Activated T-helper 2 cell treated with anti-CD3 and anti-CD28 coated beads, Interferon-gamma antibody, Interleukin-2, Interleukin-4, amounts not matched to agents 10 μg/mL and 5 μg/mL and 100 μg/mL, durations not matched to agents 14 hours and 24 hours and 36 hours (primary cell): Measurements from ENCODE around the gene TMEM121. TPM values are rescaled to one million over a fixed set of nuclear protein-coding genes. Genes with fewer than 3 reads are reported as not detected.
A peak's percentile ranks its signal among the peaks of the same experiment; 100 is the strongest.
"Not testable (repeated sequence)": the region's sequence is repeated elsewhere in the genome, so short reads cannot be mapped to it uniquely, and the experiment has no call there.

Experiments used
- DNase-seq: peaks from one replicate; pipeline ENCODE4 v3.0.0; 2021; ENCODE audit warnings: low spot score
- H3K27ac Mint-ChIP-seq: one replicate; pipeline ENCODE4 v1.8.0; 2021; ENCODE audit warnings: mixed read lengths
- H3K27me3 Mint-ChIP-seq: one replicate; pipeline ENCODE4 v1.8.0; 2021; ENCODE audit warnings: low read depth, mixed read lengths
- H3K36me3 Mint-ChIP-seq: one replicate; pipeline ENCODE4 v1.8.0; 2021; ENCODE audit warnings: low read depth, mixed read lengths
- H3K4me1 Mint-ChIP-seq: one replicate; pipeline ENCODE4 v1.8.0; 2021; ENCODE audit warnings: low read depth, mixed read lengths
- H3K4me3 Mint-ChIP-seq: one replicate; pipeline ENCODE4 v1.8.0; 2021; ENCODE audit warnings: low read depth, mild to moderate bottlenecking, moderate library complexity, mixed read lengths
- H3K9me3 Mint-ChIP-seq: one replicate; pipeline ENCODE4 v1.8.0; 2021; ENCODE audit warnings: mixed read lengths
- intact Hi-C: fragments of 100-400 bp; cut with micrococcal nuclease; formaldehyde crosslinking; loops from one replicate; pipeline ENCODE4 v1.15.1; 2023
- total RNA-seq: library from RNA; stranded (reverse); gene quantifications from 2 replicates; pipeline ENCODE4 v1.2.3, GENCODE V29; 2022

TMEM121 gene
- total RNA-seq, 1 donor from 2014 or later, result 9.6 TPM

DNA sequence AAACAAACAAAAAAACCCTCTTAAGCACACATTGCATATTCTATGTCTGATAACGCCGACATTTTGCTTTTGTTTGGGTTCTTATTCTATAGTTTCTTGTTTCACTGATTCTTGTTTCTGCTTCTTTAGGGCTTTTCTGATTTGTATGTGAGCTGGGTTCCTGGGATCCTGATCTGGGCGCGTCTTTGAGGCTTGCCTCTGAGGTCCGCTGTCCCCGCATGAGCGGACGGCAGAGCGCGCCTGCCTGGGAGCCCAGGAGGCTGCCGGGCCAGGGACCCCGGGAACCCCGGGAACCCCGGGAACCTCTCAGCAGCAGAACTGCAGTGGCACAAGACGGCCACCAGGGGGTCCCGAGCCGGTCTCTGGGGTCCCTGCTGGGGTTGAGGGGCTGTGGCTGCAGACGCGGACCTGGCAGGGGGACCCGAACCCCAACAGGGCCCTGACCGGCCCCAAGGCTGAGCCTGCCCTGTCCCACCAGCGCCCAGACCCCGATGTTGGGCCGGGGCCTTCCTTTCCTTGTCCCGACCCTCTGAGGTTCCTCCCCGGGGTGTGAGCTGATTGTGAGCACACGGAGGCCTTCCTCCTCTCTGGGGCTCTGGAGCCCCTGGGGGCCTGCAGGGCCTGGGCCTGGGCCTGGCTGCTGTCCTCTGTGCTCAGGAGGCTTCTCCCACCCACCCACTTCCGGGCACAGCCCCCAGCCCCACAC is 32.2 kb downstream of the TMEM121 start:
- not testable (repeated sequence) for DNase-seq

DNA sequence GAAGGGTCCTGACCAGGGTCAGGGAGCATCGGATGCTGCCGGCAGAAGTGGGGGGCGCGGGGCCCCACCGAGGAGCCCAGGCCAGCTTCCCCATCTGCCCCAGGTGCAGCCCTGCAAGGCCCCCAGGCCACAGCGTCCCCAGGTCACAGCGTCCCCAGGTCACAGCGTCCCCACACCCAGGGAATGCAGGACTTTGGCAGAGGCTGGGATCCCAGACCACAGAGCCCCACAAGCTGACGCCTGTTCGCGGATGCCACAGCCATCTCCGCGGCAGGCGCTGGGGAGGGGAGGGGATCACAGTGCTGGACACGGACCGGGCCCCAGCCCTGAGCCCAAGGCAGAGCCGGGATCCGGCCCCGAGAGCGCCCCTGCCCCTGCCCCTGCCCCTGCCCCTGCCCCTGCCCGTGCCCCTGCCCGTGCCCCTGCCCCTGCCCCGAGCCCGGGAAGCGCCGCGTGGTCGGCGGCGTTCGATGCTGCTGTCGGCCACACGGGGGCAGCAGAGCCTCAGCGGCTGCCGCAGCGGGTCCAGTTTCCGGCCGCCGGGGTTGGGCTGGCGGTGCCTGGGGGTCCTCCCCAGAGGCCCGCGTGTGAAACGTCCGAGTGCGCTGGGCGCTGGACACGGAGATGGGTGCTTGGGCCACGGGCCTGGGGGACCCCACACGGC is 33.1 kb downstream of the TMEM121 start:
- H3K9me3 Mint-ChIP-seq, result peaks cover 11% of the 10 kb centered on the region

More for the DNA sequence above, 32.2 kb downstream of the TMEM121 start:
- H3K4me3 Mint-ChIP-seq, H3K27me3 Mint-ChIP-seq, H3K36me3 Mint-ChIP-seq, H3K4me1 Mint-ChIP-seq, intact Hi-C loops, H3K27ac Mint-ChIP-seq: not testable (repeated sequence)
- peaks cover 11% of the 10 kb centered on the region for H3K9me3 Mint-ChIP-seq

DNA sequence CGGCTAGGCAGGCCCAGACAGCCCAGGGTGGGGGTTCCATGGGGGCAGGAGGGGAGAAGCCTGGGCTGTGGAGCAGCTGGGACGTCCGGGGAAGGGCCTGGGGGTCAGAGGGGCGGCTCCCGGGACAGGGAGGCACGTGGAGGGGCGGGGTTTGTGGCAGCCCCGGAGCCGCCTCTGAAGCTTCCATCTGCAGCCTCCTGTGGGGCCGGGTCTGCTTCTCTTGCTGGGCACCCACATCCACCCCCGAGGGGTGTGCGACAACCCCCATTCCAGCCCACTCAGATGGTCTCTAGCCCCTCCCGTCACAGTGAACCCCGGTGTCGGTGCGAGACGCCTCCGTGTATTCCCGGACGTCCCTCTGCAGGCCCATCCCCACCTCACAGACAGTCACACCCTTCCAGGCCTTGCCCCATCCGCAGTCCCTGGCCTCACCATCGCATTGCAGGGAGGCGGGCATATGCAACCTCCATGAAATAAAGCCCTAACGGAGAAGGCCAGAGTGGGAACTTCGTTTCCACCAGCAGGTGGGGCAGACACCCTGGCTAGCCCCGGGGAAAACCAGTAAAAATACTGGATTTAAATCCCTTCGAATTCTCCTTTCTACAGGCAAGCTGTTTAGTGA is 33.8 kb downstream of the TMEM121 start:
- H3K27me3 Mint-ChIP-seq, H3K4me1 Mint-ChIP-seq, H3K27ac Mint-ChIP-seq, intact Hi-C loops, DNase-seq, H3K4me3 Mint-ChIP-seq, H3K36me3 Mint-ChIP-seq: not testable (repeated sequence)
- peaks cover 11% of the 10 kb centered on the region for H3K9me3 Mint-ChIP-seq

More for the DNA sequence above, 33.1 kb downstream of the TMEM121 start:
- H3K4me3 Mint-ChIP-seq, H3K4me1 Mint-ChIP-seq, H3K27ac Mint-ChIP-seq, H3K36me3 Mint-ChIP-seq, DNase-seq, intact Hi-C loops, H3K27me3 Mint-ChIP-seq: not testable (repeated sequence)

DNA sequence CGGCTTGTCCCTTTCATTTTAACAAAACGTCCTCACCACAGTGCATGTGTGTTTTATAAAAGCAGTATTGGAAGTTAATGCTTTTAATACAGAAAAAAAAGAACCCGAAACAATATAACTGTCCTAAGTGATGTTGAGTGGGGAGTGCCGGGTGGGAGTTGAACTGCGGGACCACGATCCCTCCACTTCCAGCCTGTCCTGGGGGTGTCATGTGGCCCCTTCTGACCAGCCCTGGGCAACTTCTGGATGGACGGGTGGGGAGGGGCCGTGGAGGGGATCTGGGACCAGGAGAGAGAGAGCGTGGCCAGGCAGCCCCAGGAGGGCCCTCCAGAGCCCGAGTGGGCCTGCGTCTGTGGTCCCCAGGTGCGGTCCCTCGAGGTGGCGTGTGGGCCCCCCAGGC is 35.0 kb downstream of the TMEM121 start:
- H3K27ac Mint-ChIP-seq, H3K27me3 Mint-ChIP-seq, H3K4me1 Mint-ChIP-seq, H3K4me3 Mint-ChIP-seq, DNase-seq, H3K36me3 Mint-ChIP-seq, intact Hi-C loops: not testable (repeated sequence)
- H3K9me3 Mint-ChIP-seq, result peaks cover 11% of the 10 kb centered on the region

DNA sequence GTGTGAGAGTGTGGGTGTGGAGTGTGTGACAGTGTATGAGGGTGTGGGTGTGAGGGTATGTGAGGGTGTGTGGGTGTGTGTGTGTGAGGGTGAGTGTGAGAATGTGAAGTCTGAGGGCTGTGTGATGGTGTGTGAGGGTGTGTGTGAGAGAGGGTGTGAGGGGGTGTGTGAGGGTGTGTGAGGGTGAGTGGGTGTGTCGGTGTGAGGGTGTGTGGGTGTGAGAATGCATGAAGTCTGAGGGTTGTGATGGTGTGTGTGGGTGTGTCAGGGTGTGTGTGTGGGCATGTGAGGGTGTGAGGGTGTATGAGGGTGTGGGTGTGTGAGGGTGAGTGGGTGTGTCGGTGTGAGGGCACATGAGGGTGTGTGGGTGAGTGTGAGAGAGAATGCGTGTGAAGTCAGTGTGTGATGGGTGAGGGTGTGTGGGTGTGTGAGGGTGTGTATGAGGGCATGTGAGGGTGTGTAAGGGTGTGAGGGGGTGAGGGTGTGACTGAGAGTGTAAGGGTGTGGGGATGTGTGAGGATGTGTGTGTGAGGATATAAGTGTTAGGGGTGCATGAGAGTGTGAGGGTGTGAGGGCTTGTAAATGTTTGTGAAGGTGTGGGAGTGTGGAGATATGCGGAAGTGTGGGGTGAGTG is 36.4 kb downstream of the TMEM121 start:
- Mint-ChIP-seq H3K27me3 (no peaks in the 10 kb centered on the region), H3K4me3 (no peak overlapping the region), H3K36me3 (no peaks in the 10 kb centered on the region), H3K4me1 (no peaks in the 10 kb centered on the region), H3K27ac (peak overlapping the region; percentile 53), H3K9me3 (peaks cover 16% of the 10 kb centered on the region)
- intact Hi-C loops, result no loop called here
- DNase-seq, result no peak

DNA sequence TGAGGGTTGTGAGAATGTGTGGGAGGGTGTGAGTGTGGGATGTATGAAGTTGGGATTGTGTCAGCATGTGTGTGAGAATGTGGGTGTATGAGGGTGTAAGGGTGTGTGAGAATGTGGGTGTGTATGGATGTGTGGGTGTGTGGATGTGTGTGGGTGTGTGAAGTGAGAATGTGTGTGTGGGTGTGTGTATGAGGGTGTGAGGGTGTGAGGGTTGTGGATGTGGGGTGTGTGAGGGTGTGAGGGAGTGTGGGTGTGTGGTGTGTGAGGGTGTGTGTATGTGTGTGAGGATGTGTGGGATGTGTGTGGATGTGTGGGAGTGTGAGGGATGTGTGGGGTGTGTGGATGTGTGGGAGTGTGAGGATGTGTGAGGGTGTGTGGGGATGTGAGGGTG is 37.0 kb downstream of the TMEM121 start:
- intact Hi-C loops, result no loop called here
- peak overlapping the region; percentile 53 for H3K27ac Mint-ChIP-seq

DNA sequence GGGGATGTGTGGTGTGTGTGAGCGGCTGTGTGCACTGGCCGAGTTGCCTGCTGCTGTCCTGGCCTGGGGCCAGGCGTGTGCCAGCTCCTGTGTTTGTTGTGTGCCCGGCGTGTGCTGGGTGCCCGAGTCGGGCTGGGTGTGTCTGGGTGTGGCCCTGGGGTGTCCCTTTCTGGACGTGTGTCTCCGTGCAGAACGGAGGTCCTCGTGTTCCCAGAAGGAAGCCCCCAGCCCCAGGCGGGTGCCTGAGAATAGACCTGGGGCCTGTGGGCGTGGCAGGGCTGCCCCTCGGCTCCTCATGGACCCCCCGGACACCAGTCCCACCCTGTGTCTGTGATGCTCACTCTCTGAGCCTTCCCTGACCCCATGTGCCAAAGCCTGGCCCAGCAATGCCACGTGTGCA is 38.2 kb downstream of the TMEM121 start:
- peaks cover 27% of the 10 kb centered on the region for H3K9me3 Mint-ChIP-seq
- H3K27ac Mint-ChIP-seq, DNase-seq, H3K36me3 Mint-ChIP-seq, H3K4me1 Mint-ChIP-seq, intact Hi-C loops, H3K27me3 Mint-ChIP-seq, H3K4me3 Mint-ChIP-seq: not testable (repeated sequence)

More for the DNA sequence above, 37.0 kb downstream of the TMEM121 start:
- no peak overlapping the region for H3K4me3 Mint-ChIP-seq
- H3K4me1 Mint-ChIP-seq, result no peaks in the 10 kb centered on the region
- DNase-seq, result no peak
- H3K27me3 Mint-ChIP-seq, result no peaks in the 10 kb centered on the region
- peaks cover 20% of the 10 kb centered on the region for H3K9me3 Mint-ChIP-seq
- H3K36me3 Mint-ChIP-seq, result no peaks in the 10 kb centered on the region

DNA sequence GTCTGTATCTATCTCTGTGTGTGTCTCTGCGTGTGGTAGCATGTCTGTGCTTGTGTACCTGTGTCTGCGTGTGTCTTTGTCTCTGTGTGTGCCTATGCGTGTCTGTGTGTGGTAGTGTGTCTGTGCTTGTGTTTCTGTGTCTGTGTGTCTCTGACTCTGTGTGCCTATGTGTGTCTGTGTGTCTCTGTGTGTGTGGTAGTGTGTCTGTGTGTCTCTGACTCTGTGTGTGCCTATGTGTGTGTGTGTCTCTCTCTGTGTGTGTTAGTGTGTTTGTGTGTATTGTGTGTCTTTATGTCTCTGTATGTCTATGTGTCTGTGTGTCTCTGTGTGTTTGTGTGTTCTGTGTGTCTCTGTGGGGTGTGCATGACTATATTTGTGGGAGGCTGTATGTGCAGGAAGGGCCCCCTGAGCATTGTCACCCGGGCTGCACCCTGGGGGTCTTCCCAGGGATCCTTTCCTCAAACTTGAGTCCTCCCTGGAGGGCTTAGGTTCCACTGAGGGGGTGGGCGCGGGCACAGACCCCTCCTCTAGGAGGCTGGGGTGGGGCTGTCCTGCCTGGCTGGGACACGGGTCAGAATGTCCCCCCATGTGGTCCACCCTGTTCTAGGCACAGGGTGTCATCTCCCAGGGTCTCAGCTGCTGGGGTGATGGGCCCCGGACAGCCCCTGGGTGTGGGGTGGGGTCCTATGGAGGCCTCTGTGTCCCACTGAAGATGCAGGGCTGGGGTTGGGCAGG is 39.0 kb downstream of the TMEM121 start:
- DNase-seq, H3K36me3 Mint-ChIP-seq, intact Hi-C loops, H3K4me1 Mint-ChIP-seq, H3K27me3 Mint-ChIP-seq, H3K4me3 Mint-ChIP-seq, H3K27ac Mint-ChIP-seq: not testable (repeated sequence)
- peaks cover 35% of the 10 kb centered on the region for H3K9me3 Mint-ChIP-seq

DNA sequence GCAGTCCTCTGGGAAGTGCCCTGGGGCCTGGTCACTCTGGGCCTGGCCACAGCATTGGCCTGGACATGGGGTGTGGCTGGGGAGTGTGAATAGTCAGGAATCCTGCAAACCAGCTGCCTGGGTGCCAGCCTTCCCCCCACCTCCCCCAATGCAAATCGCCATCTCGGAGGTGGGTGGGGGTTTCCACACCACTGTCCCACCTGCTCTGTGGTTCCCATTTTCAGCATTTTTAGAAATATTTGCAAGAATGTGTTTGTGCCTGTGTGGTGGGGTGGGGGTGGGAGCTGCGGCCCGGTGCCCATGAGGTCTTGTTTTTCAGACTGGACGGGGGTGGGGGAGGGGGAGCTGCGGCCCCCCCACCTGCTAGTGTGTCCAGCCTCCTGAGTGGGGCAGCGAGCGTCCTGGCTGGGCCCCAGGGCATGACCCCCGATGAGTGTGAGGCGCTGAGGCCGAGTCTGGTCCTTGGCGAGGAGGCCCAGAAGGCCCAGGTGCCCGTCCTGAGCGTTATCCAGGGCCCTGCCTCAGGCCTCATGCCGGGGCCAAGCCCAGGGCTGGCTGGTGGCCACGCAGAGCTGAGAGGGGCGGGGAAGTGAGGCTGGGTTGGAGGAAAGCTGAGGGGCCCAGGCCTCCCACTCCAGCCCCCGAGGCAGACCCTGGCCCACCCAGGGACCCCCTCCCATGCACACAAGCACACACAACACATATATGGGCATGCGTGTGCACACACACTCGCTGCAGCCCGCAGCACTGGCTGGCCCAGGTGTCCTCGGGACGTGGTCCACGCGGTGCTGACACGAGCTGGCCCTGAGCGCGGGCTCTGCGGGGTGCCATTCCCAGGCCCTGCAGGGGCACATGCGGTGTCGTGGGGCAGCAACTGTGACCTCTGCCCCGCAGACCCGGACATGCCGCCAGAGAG is 40.1 kb downstream of the TMEM121 start:
- H3K4me1 Mint-ChIP-seq, intact Hi-C loops, H3K4me3 Mint-ChIP-seq, H3K36me3 Mint-ChIP-seq, DNase-seq, H3K27me3 Mint-ChIP-seq, H3K27ac Mint-ChIP-seq: not testable (repeated sequence)
- peaks cover 41% of the 10 kb centered on the region for H3K9me3 Mint-ChIP-seq

DNA sequence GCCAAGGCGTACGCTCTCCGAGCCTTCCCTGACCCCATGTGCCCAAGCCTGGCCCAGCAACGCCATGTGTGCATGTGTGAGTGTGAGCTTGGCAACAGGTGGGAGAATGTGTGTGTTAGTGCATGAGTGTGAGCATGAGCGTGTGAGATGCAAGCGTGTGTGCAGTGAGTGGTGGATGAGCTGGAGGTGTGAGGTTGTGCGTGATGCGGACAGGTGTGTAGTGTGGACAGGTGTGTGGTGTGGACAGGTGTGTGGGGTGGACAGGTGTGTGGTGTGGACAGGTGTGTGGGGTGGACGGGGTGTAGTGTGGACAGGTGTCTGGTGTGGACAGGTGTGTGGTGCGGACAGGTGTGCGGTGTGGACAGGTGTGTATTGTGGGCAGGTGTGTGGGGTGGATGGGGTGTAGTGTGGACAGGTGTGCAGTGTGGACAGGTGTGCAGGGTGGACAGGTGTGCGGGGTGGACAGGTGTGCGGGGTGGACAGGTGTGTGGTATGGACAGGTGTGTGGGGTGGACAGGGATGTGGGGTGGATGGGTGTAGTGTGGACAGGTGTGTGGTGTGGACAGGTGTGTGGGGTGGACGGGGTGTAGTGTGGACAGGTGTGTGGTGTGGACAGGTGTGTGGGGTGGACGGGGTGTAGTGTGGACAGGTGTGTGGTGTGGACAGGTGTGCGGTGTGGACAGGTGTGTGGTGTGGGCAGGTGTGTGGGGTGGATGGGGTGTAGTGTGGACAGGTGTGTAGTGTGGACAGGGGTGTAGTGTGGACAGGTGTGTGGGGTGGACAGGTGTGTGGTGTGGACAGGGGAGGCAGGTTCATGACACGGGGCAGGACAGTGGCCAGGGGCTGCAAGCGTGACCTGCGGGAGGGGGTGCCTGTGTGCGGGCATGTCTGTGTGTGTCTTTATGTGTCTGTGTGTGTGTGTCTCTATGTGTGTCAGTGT is 41.1 kb downstream of the TMEM121 start:
- H3K27ac Mint-ChIP-seq, H3K4me3 Mint-ChIP-seq, H3K27me3 Mint-ChIP-seq, intact Hi-C loops, DNase-seq, H3K36me3 Mint-ChIP-seq, H3K4me1 Mint-ChIP-seq: not testable (repeated sequence)
- H3K9me3 Mint-ChIP-seq, result peaks cover 40% of the 10 kb centered on the region
